A549 (cell line): ENCODE results near the gene FAM118A.

ENCODE experiments used
- BHLHE40 ChIP-seq: IDR thresholded peaks from 2 replicates; pipeline ENCODE4 v1.6.1; 2012; ENCODE audit warnings: low read depth, low read length, inconsistent platforms
- CTCF ChIP-seq: fragments of >200 bp; sonication (Bioruptor Twin); formaldehyde crosslinking; IDR thresholded peaks from 3 replicates; pipeline ENCODE4 v1.5.1; 2016
- EHMT2 ChIP-seq: fragments of 200-600 bp; sonication (generic); IDR thresholded peaks from 2 replicates; pipeline ENCODE4 v1.6.1; 2016; ENCODE audit warnings: antibody characterized with exemption, low read depth, mild to moderate bottlenecking, moderate library complexity
- MAFK ChIP-seq: fragments of 450-650 bp; IDR thresholded peaks from 2 replicates; pipeline ENCODE4 v1.6.1; 2014; ENCODE audit not compliant: partially characterized antibody
- POLR2AphosphoS2 ChIP-seq: conservative IDR thresholded peaks from 2 replicates; pipeline ENCODE4 v1.6.1; 2012; ENCODE audit warnings: low read length, improper control_type of control experiment, inconsistent platforms
- TF ChIP-seq, protein P1 (sequence below): IDR thresholded peaks from 2 replicates; pipeline ENCODE4 v1.6.1; 2012
- TF ChIP-seq, protein P2 (sequence below): fragments of 450-650 bp; IDR thresholded peaks from 2 replicates; pipeline ENCODE4 v1.6.1; 2014; ENCODE audit warnings: antibody characterized with exemption

DNA sequence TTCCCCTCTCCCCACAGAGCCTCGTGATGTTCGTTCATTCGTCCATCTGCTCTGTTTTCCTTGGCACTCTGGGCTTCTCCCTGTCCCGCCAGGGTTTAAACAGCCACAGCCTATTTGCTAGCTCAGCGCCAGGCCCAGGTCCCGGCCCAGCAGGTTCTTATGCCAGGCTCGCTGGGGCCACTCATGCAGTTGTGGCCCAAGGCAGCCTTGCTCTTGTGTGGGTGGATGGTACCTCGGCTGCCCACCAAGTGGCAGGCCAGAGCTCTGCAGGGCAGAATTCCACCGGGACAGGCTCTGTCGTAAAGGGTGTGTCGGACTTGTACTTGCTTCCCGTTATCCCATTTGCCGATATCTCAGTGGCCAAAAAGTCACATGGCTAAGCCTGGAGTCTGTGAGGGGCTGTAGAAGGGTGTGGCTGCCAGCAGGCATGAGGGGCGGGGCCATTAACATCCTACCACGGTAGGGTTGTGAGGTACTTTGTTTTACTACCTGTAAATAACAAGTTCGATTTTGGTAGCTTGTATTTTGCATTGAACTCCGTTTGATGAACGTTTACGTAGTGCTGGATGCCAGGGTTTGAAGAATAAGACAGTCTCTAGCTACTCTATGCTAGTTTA is 7.9 kb downstream of the FAM118A start:
- TF ChIP-seq, protein P1, sequence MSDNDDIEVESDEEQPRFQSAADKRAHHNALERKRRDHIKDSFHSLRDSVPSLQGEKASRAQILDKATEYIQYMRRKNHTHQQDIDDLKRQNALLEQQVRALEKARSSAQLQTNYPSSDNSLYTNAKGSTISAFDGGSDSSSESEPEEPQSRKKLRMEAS, result no peak
- TF ChIP-seq EHMT2 (no peak), CTCF (no peak), POLR2AphosphoS2 (no peak), BHLHE40 (no peak), MAFK (no peak)
- TF ChIP-seq, protein P2, sequence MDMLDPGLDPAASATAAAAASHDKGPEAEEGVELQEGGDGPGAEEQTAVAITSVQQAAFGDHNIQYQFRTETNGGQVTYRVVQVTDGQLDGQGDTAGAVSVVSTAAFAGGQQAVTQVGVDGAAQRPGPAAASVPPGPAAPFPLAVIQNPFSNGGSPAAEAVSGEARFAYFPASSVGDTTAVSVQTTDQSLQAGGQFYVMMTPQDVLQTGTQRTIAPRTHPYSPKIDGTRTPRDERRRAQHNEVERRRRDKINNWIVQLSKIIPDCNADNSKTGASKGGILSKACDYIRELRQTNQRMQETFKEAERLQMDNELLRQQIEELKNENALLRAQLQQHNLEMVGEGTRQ, result no peak
